Inferior parietal cortex (tissue), 1 donor: ENCODE data around the gene SLC25A24.
A peak's percentile ranks its signal among the peaks of the same experiment; 100 is the strongest.
"Not testable (repeated sequence)": the region's sequence is repeated elsewhere in the genome, so short reads cannot be mapped to it uniquely, and the experiment has no call there.

Experiments used
- DNase-seq: peaks from one replicate; pipeline ENCODE4 v3.0.0-alpha.2; 2016; ENCODE audit errors: extremely low spot score

Gene SLC25A24

DNA sequence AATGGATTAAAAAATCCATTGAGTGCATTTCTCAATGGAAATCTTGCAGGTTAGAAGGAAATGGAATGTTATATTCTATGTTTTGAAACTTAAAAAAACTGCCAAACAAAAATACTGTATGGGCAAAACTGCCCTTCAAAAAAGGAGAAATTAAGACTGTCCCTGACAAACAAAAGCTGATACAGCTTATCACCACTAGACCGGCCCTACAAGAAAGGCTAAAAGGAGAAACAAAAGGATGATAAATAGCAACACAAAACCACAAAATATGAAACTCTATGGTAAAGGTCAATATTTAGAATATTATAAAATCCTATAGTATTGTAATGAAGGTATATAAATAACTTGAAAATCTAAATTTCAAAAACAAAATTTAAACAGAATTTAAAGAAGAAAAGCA is 60.0 kb downstream of the SLC25A24 start:
- no peak for DNase-seq

DNA sequence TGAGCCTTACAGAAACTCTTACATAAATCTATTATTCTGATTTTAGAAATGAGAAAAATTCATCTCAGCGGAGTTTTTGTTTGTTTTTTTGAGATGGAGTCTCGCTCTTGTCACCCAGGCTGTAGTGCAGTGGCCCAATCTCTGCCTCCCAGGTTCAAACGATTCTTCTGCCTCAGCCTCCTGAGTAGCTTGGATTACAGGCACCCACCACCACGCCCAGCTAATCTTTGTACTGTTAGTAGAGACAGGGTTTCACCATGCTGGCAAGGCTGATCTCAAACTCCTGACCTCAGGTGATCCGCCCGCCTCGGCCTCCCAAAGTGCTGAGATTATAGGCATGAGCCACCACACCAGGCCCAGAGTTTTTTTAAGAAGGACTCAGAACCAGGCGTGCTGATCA is 60.6 kb downstream of the SLC25A24 start:
- not testable (repeated sequence) for DNase-seq

DNA sequence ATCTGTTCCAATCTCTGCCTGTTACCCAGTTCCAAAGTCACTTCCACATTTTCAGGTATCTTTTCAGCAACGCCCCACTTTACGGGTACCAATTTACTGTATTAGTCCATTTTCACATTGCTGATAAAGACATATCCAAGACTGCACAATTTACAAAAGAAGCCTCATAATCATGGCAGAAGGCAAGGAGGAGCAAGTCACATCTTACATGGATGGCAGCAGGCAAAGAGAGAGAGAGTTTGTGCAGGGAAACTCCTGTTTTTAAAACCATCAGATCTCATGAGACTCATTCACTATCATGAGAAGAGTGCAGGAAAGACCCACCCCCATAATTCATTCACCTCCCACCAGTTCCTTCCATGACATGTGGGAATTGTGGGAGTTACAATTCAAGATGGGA is 67.0 kb downstream of the SLC25A24 start:
- DNase-seq, result not testable (repeated sequence)

DNA sequence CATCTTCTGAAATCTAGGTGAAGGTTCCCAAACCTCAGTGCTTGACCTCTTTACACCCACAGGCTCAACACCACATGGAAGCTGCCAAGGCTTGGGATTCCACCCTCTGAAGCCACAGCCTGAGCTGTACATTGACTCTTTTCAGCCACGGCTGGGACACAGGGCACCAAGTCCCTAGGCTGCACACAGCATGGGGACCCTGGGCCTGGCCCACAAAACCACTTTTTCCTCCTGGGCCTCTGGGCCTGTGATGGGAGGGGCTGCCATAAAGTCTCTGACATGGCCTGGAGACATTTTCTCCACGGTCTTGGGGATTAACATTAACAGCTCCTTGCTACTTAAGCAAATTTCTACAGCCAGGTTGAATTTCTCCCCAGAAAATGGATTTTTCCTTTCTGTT is 67.8 kb downstream of the SLC25A24 start:
- not testable (repeated sequence) for DNase-seq

DNA sequence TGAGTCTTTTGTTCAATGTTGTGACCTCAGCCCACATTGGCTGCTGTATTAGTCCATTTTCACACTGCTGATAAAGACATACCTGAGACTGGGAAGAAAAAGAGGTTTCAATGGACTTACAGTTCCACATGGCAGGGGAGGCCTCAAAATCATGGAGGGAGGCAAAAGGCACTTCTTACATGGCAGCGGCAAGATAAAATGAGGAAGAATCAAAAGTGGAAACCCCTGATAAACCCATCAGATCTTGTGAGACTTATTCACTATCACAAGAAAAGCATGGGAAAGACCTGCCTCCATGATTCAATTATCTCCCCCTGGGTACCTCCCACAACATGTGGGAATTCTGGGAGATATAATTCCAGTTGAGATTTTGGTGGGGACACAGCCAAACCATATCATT is 68.9 kb downstream of the SLC25A24 start:
- not testable (repeated sequence) for DNase-seq

DNA sequence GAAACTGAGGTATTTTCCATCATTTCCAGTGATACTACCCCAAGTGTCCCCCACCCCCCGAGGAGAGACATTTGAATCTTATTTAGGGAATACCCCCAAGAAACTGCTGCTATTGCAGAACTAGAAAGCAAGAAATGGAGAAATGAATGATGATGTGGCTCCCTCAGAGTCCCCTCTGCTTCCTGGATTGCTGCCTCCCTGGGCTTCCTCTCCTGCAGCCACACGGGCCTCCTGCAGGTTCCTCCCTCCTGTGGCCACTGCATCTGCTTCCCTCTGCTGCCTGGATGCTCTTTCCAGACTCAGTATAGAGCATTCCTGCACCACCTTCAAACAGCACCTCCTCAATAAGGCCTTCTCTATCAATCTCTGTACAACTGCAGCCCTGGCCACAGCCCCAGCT is 69.3 kb downstream of the SLC25A24 start:
- no peak for DNase-seq

DNA sequence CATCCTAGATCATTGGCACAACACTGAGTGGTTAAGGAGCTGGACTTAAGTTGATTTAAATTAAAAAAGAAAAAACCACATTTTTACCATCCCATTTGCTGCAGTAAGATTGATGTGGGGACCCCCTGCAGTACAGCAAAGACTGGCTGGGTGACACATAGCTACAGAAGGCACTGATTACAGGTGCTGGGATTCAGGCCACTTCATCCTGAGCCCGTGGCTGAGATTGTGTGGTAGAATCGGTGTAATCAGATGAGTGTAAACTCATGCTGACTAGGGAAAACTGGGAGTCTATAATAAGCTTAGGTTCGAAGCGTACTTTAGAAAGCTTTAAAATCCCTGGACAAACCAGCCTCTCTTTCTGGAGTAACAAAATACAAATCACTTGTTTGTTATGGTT is 70.1 kb downstream of the SLC25A24 start:
- DNase-seq, result no peak

DNA sequence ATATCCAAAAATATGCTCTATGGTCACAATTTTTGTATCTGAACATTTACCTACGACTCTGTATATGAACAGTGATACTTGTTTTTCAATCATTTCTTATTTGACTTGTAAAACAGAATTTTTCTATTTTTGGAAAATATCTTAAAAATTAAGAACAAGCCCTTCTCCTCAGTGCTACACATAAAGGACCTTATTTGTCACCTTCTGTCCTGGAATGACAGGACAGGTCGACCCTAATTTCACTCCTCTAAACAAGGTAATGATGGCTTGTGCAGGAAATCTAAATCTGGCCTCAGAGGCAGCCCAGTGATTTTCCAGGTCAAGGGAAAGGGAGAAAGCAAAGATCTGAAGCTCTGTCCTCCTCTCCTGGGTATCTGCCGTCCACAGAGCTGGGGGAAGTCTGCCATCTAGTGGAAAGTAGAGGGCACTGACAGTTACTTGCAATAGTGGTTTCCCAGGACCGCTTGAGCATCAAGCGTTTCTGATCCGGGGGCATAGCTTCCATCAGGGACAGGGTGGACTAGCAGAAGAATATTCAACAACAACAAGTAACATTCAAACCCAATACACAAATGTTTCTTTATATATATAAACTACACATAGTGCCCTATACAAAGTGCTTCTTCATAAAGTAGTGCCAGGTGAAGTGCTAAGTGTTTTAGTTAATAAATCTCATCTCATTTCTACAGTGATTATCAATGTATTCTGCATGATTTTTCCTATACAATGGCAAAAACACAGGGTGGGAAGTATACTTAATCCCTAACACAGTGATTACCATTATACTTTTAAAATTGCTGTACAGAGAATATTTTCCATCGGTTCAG is 74.6 kb downstream of the SLC25A24 start:
- DNase-seq, result peak; percentile 88

DNA sequence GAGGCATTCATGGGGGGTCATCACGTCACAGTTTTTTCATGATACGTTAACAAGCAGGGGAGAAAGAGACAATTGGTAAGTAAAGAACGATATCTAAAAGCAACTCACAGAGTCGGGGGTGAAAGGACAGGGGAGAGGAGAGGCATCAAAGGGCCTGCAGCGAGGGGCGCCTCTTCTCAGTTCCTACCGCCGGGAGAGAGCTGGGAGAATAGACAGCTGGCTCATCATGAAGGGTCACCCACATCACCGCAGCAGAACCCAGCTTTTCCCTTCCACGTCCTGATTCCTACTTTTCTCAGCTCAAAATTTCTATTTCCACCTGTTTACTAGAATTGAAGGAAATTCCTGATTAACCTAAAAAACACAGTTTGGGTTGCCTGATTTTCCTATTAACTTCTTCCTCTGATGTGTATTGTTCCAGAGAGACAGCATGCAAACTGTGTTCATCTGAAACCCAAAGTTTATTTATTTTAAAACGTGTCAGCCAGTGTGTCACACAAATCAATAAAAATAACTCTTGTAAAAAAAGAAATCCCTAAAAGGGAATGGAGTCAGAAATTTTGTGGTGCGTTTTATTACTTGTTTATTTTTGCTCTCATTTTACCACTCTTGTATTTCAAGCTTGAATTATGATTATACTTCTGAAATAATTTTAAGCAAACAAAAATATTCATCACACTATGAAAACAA is 75.4 kb downstream of the SLC25A24 start:
- DNase-seq, result no peak

DNA sequence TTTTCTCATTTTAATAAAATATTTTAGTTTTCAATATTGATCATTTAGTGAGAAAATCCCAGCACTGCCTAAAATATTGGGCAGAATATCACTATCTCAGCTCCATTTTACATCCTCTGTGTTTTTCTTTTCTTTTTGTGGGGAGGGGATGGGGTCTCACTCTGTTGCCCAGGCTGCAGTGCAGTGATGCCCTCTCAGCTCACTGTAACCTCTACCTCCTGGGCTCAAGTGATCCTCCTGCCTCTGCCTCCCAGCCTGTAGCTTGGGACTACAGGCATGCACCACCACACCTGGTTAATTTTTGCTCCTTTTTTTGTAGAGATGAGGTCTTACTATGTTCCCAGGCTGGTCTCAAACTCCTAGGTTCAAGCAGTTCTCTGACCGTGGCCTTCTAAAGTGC is 76.1 kb downstream of the SLC25A24 start:
- DNase-seq, result no peak

DNA sequence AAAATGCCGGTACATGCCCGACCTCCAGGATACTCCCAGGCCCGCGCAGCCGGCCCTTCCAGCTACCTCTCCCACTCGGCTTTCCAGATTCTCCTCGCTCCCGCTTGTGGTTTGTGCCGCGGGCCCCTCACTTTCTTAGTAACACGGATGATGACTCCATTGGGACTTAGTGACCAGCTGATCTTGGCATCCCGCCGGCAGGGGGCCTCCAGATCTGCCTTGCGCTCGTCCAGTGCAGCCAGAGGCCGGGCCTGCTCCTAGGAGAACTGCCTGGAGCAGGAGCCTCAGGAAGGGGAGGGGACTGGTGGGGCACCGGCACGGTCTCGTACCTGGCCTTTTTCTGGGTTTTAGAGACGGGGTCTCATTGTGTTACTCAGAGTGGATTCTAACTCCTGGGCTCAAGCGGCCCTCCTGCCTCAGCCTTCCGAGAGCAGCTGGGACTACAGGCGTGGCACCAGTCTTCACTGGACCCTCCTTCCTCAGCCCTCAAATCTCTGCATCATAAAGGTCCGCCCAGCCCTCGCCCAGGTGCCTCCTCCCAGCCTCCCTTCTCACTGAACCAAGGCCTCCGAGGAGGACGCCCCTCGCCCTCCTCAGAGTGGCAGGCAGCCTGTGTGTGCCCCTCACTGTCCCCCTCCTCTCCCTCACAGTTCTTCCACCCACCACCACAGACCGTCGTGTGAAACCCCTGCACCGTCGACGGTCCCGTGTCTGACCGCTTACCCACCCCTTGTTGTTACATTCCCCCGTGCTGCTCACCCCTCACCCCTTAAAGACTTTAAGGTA is 78.6 kb downstream of the SLC25A24 start:
- no peak for DNase-seq

DNA sequence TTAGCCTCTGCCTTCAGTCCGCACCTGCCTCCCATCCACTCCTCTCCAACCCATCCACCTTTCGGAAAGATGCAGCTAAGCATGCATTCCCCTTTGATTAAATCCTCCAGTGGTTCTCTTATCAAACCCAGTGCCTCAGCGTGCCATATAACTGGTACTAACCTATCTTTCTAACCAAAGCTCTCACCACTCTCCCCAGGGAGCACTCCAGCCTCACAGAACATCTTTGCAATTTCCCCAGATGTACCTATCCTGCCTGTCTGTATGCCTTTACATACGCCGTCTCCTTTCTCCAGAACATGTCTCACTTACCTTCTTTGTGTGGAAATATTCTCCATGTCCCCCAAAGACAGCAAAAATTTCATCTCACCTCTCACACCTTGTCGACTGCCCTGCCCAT is 80.0 kb downstream of the SLC25A24 start:
- no peak for DNase-seq

DNA sequence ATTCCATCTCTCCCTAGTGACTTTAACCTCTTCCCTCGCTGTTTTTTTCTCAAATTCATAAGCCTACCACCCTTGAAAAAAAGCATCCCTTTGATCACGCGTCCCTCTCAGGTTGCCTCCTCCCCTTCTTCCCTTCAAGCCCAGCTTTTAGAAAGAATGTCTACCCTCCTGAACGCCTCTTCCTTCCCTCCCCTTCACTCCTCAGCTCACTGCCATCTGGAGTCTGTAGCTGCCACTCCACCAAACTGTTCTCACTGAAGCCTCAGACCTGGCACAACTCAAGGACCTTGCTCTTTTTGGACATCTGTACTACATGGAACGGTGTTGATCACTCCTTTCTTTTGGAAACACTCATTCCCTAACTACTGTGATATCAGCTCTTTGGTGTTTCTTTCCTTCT is 80.6 kb downstream of the SLC25A24 start:
- DNase-seq, result no peak

DNA sequence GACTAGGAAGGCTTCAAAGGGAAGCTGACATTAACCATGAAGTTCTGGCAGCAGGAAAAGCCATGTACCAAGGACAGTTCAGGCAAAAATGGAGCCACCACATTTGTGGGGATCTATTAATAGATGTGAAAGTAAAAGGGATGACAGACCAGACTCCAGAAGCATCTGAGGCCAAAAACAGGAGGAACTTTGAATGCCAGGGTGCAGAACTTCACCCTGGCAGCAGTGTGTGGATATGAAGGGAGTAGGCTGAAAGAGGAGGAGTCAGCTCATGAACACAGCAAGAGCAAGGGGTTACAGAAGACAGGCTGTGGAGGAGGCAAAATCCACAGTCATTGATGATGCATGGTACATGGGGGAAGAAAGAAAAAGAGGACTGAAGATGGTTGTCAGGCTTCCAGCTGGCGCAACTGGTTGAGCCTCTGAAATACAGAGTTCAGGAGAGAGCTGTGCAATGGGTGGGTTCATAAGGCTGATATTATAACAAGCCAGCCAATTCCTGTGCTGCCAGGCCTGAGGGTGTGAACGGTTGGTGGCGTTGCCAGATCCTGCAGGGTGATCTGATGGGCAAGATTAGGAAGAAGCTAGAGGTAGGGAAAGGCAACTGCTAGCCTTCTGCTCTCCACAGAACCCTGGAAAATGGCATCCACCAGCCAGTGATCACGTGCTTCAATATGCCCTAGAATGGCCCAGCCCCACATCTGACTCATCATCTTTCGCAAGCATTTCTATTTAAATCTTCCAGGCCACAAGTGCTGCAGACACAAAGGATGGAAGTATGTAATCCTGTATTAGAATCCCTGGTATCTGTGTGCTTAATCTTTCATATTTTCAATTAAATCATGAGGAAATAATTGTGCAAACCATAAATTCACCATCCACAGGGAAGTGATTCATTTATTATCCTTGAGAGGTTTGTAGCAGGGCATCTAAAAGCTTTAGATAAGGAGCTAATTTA is 81.9 kb downstream of the SLC25A24 start:
- no peak for DNase-seq

DNA sequence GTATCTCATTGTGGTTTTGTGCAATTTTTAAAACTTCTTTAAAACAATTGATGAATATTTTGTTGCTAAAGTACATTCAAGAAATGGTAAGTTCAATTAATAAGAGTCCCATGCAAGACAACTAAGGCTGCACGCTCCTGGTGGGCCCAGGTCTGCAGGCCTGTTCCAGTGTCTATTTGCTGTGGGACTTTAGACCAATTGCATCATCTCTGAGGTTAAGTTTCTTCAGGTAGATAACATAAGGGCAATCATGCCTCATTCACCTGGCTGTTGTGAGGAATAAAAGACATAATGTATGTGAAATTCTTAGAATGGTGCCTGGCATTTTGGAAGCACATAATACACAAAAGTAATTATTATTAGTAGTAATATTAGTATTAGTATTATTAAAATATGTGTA is 82.9 kb downstream of the SLC25A24 start:
- DNase-seq, result no peak

DNA sequence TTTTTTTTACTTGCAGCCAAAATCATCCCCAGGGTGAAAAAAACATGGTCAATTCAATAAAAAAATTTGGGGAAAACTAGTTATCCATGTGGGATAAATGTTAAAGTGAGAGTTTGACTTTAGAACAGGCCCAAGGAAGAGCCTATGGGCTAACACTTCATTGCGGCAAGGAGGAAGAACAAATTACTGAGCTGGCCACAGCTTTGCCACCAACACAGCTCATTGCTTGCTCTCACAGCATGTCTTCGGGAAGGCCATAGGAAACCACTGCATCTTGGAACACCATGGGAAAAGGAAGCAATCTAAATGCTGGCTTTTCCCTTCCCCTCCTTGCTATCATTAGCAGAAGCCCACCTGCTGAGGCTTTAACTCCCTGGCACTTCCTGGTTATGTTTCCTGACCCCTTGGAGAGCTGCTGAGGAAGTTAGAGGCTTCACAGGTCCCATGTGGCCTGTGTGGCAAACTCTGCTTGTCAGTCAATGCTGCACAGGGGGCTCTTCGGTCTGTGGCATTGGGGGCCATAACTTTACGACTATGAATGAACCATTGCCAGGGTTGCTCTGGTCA is 86.0 kb downstream of the SLC25A24 start:
- no peak for DNase-seq

DNA sequence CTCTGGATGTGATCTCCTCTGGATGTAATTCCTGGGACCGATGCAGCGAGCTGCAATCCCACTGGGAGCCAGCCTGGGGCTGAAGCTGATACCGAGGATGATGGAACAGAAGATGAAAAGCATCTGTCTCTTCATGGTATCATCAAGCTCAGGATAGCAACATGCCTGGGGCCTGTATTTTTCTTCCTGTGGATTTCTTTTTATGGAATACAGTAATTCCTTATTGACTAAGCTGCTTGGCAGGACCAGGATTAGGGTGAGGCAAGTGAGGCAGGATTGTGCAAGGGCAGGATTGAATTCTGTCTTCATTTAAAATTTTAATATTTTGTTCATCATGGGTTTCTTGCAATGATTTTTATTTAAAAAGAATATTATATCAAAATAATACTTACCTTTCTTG is 86.6 kb downstream of the SLC25A24 start:
- DNase-seq, result no peak

DNA sequence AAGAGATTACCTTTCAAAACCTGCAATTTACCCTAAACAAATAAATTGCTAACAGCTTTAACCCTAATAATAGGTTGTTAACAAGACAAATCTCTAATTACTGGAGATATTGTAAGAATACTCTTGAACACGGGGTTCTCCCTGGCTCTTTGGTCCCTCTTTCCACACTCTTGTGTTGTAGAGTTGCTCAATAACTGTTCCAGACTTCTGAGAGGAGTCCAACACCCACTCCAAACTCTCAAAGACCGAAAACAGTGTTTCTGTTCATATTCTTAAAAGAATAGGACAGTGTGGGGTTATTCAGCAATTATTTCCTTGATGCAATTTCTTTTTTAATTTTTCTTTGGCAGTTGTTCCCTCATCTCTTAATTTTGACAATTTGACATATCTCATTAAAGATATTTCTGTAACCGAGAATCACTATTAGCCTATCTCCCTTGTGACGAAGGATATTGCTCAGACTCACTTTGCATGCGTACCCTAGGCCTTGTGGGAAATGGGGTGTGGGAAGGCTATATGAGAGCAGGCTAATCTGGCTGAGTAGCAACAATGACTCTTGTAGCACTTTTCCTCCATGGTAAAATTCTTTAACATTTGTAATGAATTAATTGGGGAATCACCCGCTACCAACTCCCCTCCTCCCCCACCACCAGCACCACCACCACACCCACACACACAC is 90.7 kb downstream of the SLC25A24 start:
- DNase-seq, result no peak

DNA sequence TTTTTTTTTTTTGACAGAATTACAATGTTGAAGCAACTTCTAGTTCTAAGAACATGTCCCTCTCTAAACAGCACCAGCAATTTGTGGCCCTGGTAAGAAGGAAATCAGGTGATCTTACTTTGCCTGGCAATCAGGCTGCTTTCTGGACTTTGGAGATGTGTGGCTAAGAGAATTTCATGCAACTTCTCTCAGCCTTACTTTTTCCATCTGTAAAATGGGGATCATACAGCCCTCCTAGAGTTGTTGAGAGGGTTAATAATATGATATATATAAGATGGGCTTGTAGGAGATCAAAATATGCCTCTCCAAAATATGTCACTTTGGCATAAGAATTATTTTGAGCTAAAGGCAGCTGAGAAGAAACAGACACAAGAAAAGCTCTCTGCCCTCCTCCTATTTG is 92.0 kb downstream of the SLC25A24 start:
- DNase-seq, result no peak

DNA sequence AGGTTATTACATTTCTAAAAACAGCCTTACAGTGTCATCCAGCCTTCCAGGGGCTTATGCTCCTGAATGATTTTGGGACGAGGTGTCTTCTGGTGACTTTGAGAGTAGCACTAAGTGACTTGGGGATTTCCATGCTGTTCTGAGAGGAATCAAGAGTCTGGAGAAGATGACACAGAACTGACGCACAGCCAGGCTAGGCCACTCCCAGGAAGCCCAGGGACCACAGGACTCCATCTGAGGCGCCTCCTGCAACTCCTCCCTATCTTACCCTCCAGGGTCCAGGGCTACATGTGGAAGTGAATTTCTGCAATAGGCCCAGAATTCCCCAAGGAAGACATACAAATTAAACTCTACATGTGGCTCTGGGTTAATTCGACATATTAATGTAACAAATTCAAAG is 92.5 kb downstream of the SLC25A24 start:
- DNase-seq, result no peak

DNA sequence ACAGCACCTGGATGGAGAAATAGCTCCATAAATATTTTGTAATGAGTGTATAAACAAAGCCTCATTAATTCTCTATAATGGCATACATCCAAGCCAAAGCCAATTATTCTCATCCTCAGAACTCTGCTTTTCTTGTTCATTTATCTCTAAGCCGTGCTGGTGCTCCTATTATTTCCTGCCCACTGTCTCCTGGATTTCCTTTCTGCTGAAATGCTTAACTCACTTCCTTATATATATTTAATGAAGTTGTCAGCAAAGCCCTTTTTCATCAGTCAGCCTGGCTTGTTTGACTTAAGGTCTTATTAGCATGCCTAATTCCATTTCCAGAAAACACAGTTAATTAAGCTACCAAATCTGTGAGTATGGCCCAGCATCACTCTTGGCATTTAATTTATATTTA is 93.4 kb downstream of the SLC25A24 start:
- DNase-seq, result no peak
